Stimulated activated CD8-positive, alpha-beta memory T cell treated with anti-CD3 and anti-CD28 coated beads, Interleukin-12 subunit alpha, Interleukin-12 subunit beta, amount 100 ng/mL, for 24 hours (primary cell): ENCODE data around the gene USP26.
"Not testable (repeated sequence)": the region's sequence is repeated elsewhere in the genome, so short reads cannot be mapped to it uniquely, and the experiment has no call there.

Source experiments
- DNase-seq: peaks from one replicate; pipeline ENCODE4 v3.0.0-alpha.2; 2020; ENCODE audit errors: extremely low read depth

USP26 gene

GRCh38 chrX:133018229-133018628, 78.7 kb downstream of the USP26 start:
- no peak for DNase-seq

DNA sequence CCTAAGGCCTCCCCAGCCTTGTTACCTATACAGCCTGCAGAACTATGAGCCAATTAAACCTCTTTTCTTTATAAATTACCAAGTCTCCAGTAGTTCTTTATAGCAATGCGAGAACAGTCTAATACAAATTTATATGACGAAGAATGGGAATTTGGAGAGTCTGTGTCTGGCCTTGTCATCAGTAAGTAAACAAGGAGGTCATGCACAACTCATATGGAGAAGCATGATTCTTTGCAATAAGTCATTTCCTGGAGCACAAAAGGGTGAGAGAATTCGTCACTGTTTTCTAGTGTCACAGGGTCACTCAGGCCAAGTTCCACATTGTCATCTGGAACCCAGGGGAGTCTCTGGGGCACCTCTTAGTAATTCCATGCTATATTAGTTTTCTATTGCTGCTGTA, 89.5 kb downstream of the USP26 start:
- DNase-seq, result no peak

- no peak for DNase-seq
Observed at GRCh38 chrX:133005616-133006015, 91.3 kb downstream of the USP26 start.

DNA sequence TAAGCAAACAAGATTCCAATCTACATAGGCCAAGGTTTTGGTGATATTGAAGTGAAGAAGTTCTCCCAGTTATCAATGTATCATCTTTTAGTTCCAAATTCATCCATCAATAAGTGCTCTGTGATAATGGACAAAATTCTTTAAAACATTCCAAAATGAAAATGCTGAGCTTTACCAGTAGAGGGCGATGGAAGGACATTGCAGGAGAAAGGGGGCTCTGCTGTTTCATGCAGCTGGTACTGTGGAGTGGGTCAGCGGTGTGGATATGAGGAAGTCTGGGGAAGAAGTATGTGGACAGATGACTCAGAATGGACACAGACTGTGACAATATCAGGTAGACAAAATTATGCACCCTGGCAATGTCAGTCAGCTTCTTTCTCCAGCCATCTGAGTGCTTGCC, 91.9 kb downstream of the USP26 start:
- no peak for DNase-seq

DNA sequence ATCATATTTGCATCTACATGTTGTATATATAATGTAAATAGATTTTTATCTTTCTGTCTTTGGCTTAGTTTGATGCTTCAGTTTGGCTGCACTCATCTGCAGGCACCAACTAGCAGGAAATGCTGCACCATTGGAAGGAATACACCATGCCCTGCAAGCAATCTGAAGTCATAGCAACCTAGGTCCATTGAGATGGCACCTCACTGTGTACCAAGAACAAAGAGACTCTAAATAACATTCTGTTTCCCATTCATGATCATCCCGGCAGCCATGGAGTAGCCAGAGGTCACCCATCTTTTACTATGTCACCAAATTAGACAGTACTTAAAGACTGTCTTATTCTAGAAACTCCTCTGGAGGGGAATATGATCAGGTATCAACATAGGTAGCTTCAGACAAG, 97.7 kb downstream of the USP26 start:
- DNase-seq, result no peak

DNA sequence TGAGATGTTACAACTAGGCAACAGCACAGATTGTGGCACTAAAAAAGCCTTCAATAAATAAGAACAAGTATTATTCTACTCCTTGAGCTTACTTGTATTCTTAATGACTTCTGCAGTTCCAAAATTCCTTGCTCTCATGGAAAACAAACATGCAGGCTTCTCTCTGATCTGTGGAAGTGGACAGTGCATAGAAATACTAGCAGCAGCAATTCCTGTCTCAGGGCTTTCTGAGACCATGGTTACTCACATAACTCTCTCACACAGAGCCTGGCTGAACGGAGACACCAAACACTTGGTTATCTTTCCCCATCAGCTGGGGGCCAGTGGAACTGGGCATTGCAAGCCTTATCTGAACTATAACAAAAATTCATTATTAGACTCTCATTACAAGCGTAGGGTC, 106.1 kb downstream of the USP26 start:
- no peak for DNase-seq

GRCh38 chrX:132986556-132986955, 110.4 kb downstream of the USP26 start:
- DNase-seq, result no peak

DNA sequence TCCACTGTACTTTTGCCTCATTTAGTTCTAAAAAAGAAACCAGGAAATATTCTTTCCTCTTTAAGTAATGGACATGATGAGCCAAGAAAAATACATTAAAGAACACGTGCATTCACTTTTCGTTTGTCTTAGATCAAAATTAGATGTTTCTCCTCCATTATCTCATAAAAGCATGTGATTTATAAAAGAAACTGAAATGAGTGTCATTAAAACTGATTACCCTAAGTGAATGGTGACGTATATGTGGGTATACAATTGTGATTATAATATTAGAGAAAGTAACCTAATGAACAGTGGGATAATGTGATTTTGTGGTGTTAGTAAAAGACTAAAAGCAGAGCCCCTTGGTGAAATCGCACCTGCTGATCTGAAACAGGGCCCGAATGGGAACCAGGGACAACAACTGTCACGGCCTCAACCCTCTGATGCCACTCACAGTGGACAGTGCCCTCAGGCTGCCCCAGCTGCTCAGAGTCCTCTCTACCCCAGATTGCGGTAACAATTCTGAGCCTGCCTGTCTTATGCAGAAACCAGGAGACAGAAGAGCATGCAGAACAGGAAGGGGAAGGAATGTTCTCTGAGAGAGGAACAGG, 112.8 kb downstream of the USP26 start:
- DNase-seq, result no peak

DNA sequence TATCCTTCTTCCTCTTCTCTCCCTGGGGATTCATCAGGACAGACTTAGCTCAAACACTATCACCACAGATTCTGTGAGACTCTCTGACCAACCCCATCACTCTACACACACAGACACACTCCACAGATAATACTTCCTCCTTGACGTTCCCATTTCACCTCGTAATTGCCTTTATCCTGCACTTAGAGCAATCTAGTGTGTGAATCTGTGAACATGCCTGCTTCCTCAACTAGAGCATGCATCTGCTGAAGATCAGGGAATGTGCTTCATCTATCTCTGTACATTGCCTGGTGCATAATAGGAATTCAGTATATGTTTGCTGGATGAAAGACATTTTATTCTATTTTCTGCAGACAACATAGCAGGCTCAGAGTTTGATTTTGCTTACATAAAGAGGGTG, 113.4 kb downstream of the USP26 start:
- DNase-seq, result no peak

DNA sequence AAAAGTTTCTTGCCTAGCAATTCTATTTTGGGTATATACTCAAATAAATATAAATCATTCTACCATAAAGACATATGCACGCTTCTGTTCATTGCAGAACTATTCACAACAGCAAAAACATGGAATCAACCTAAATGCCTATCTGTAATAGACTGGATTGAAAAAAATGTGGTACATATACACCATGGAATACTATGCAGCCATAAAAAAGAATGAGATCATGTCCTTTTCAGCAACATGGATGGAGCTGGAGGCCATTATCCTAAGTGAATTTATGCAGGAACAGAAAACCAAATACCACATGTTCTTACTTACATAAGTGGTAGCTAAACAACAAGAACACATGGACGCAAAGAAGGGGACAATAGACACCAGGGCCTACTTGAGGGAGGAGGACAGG, 116.9 kb downstream of the USP26 start:
- not testable (repeated sequence) for DNase-seq
